Right kidney (tissue), 1 donor: ENCODE data around the gene ITGA1.
"Not testable (repeated sequence)": the region's sequence is repeated elsewhere in the genome, so short reads cannot be mapped to it uniquely, and the experiment has no call there.

ENCODE experiments used
- DNase-seq: peaks from one replicate; pipeline ENCODE4 v3.0.0-alpha.2; 2016

The ITGA1 gene

DNA sequence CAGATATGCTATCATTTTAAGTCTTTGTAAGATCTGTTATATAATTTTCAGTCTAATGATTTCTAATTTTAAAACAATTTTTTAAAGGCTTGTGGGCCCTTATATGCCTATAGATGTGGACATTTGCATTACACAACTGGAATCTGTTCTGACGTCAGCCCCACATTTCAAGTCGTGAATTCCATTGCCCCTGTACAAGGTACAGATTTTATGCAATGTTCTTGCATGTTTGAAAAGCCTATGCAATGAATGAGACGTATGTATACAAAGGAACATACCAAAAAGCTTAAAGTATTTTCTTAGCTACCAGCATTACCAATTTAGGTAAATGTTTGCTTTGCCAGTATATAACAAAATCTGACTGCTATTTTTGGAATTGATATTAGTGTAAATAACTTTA lies 77.2 kb downstream of the ITGA1 start:
- no peak for DNase-seq

GRCh38 chr5:52865991-52866390 lies 78.3 kb downstream of the ITGA1 start:
- DNase-seq: not testable (repeated sequence)

GRCh38 chr5:52867809-52868208 lies 80.1 kb downstream of the ITGA1 start:
- no peak for DNase-seq

GRCh38 chr5:52868417-52868816 lies 80.7 kb downstream of the ITGA1 start:
- no peak for DNase-seq

- DNase-seq: no peak
Observed at GRCh38 chr5:52869391-52869790, 81.7 kb downstream of the ITGA1 start.

DNA sequence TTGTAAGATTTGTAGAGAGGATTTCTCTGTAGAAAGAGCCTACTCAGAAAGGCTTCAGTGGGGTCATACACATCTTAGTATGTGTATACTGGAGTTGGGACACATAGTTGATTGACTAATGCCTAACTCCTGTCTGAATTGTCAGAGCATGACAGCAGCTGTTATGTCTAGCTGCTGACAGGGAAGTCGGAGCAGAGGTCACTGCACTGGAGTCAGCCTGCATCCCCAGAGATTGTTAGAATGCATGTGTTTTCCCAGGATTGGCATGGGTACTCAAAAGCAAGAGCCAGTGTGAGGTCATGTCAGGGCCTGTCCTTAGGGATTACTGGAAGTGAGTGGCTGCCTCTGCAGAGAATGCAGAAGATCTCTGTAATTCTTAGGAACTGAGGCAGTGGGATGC lies 82.7 kb downstream of the ITGA1 start:
- DNase-seq: no peak

DNA sequence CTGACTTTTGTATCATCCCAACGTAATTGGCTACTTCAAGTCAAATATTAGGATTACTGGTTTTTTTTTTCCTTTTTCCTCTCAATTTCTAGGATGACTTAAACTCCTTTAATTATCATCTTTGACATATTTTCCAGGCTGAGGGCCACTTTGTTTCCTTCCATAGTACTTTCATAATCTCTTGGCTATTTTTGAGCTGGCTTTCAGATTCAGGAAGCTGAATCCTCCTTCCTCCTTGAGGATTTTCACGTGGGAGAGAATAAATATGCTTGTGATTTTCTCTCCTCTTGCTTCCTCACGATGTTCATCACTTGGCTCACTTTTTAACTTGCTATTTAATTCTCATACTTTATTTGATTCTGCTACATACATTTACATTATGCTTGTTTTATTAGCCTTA lies 88.1 kb downstream of the ITGA1 start:
- no peak for DNase-seq

- no peak for DNase-seq
Observed at GRCh38 chr5:52876456-52876855, 88.7 kb downstream of the ITGA1 start.

GRCh38 chr5:52878656-52879055 lies 90.9 kb downstream of the ITGA1 start:
- DNase-seq: no peak

GRCh38 chr5:52880541-52880940 lies 92.8 kb downstream of the ITGA1 start:
- DNase-seq: no peak

GRCh38 chr5:52881468-52881867 lies 93.8 kb downstream of the ITGA1 start:
- no peak for DNase-seq

- no peak for DNase-seq
Observed at GRCh38 chr5:52883110-52883509, 95.4 kb downstream of the ITGA1 start.

DNA sequence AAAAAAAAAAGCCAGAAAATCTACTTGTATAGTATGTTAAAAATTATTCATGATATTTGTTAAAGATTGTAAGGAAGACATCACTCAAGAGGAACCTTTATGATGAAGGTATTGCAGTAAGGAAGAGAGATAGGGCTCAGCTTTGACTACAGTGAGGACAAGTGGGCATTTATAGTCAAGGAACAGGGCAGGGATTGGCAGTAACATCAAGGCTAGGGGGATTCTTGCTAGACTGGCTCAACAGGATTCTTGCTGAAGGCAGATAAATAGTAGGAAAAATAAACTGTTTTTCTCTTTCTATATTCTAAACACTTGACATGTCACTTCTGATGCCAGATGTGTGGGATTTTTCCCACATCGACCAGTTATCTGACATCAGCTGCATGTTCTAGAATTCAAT lies 96.7 kb downstream of the ITGA1 start:
- no peak for DNase-seq

DNA sequence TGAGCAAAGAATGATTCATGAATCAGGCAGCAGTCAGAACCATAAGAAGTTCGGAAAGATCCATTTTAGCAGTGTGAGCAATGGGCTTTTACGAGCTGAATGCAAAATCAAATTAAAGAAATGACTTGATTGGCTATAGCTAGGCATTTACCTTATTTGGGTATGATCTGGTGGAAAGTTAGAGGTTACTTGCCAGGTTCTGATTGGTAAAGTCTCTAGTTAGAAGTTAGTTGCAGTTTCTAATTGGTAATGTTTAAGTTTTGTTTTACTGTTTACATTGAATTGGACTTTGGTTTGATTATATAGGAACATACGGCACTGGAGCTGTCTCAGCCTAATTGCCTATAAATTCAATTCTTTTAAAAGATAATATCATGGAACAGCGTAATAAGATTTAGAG lies 97.9 kb downstream of the ITGA1 start:
- DNase-seq: no peak

GRCh38 chr5:52886206-52886605 lies 98.5 kb downstream of the ITGA1 start:
- no peak for DNase-seq

DNA sequence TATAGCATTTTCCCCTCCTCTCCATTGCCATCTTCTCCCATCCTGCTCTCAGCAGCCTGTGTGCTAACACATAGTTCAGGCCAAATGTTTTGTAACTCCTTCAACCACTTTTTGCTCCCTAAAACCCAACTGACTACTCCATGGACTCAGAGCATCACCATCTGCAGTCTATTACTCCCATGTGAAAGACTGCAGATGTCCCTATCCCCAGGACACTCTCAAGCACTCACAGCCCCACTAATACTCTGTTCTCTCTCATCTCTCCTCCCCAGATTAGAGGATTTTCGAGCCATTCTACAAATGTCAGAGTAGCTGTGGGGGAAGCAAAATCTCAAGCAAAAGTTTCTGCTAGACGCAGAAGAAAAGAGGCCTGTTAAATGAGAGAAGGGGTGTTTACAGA lies 99.3 kb downstream of the ITGA1 start:
- no peak for DNase-seq

GRCh38 chr5:52888363-52888762 lies 100.6 kb downstream of the ITGA1 start:
- DNase-seq: no peak

DNA sequence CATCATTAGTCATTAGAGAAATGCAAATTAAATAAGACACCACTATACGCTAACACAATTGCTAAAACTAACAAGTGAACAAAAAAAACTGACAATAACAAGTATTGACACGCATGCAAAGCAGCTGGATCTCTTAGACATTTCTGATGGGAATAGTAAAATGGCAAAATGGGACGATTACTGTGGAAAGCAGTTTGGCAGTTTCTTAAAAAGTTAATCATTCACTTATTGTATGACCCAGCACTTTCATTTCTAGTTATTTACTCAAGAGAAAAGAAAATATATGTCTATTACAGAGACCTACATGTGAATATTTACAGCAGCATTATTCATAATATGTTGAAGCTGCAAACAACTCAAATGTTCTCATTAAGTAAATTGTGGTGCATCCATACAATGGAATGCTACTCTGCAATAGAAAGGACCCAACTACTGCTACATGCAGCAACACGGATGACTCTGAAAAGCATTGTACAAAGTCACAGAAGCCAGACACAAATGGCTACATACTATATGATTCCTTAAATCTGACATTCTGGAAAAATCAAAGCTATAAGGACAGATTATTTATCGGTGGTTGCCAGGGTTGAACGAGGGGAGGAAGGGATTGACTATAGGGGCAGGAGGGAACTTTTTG lies 104.6 kb downstream of the ITGA1 start:
- no peak for DNase-seq

GRCh38 chr5:52893105-52893504 lies 105.4 kb downstream of the ITGA1 start:
- DNase-seq: no peak

DNA sequence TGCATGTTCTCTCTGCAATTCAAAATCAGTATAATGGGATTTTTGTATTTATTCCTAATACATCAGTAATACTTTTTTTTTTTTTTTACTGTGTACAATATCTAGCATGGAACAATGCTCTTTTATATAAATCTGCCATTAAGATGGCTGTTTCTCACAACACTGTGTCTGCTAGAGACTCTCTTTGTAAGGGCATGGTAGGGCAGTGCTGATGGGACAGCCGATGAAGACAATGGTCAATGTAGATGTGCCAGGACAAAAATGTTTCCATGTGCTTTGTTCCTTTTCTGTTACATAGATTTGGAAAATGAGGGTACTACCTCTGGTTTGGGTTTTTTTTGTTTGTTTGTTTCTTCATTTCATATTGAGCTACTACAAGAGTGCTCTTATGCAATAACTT lies 106.1 kb downstream of the ITGA1 start:
- no peak for DNase-seq

DNA sequence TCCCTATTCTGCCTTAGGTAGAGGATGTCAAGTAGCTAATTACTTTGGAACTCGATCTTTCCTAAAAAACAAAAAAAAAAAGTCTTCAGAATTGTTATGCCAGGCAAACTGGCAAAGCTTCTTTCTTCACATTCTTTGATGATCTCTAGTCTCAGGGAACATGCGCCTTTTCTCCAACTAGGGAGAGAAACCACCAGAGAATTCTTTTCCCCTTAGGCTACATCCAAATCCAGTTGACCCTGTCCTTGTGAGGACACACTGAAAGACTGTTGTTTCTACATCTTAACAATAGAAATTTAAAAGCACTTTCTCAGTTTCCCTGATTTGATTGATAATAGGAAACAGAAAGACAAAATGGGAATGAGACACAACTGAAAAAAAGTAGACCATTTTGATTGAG lies 106.7 kb downstream of the ITGA1 start:
- DNase-seq: no peak

DNA sequence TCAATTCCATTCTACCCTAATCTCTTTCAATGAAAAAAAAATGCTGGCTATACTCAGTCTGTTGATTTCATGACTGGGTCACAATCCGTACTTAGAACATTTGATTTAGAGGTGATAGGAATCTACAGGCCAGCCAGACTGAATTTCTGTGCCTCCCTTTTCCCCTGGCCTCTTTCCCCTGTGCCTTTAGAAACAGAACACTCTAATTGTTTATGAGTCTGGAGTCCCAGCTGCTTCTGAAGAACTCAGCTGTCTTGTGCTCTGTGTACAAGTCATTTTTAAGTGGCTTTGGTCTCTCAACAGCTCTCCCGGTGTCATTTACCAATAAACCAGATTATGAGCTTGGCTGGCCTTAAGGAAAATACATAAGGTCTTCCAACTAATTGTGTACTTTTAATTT lies 107.4 kb downstream of the ITGA1 start:
- no peak for DNase-seq

- DNase-seq: no peak
Observed at GRCh38 chr5:52895572-52896413, 108.1 kb downstream of the ITGA1 start.

GRCh38 chr5:52896534-52897237 lies 109.0 kb downstream of the ITGA1 start:
- DNase-seq: no peak
